Glutamatergic neuron (in vitro differentiated cells): ENCODE results near the gene KCNG2. TPM values are rescaled to one million over a fixed set of nuclear protein-coding genes. Genes with fewer than 3 reads are reported as not detected.

Source experiments
- DNase-seq: peaks from one replicate; pipeline ENCODE4 v3.0.0; 2022
- H3K27ac Mint-ChIP-seq: one replicate; pipeline ENCODE4 v1.8.0; 2020; ENCODE audit warnings: mild to moderate bottlenecking, mixed read lengths, inconsistent platforms; ENCODE audit not compliant: unreplicated experiment
- H3K27me3 Mint-ChIP-seq: one replicate; pipeline ENCODE4 v1.8.0; 2020; ENCODE audit warnings: mild to moderate bottlenecking, moderate library complexity, mixed read lengths, inconsistent platforms; ENCODE audit not compliant: unreplicated experiment
- H3K36me3 Mint-ChIP-seq: one replicate; pipeline ENCODE4 v1.8.0; 2020; ENCODE audit warnings: mild to moderate bottlenecking, mixed read lengths, inconsistent platforms; ENCODE audit not compliant: unreplicated experiment
- H3K4me1 Mint-ChIP-seq: one replicate; pipeline ENCODE4 v1.8.0; 2020; ENCODE audit warnings: mild to moderate bottlenecking, low read depth, mixed read lengths, inconsistent platforms; ENCODE audit not compliant: unreplicated experiment
- H3K4me3 Mint-ChIP-seq: one replicate; pipeline ENCODE4 v1.8.0; 2020; ENCODE audit warnings: mild to moderate bottlenecking, mixed read lengths, inconsistent platforms; ENCODE audit not compliant: unreplicated experiment
- H3K9me3 Mint-ChIP-seq: one replicate; pipeline ENCODE4 v1.8.0; 2020; ENCODE audit warnings: mild to moderate bottlenecking, moderate library complexity, mixed read lengths, inconsistent platforms; ENCODE audit not compliant: unreplicated experiment
- CTCF ChIP-seq: fragments of 200-600 bp; sonication (generic); IDR thresholded peaks from one replicate; pipeline ENCODE4 v1.5.0; 2021; ENCODE audit not compliant: partially characterized antibody, unreplicated experiment
- total RNA-seq: library from RNA; stranded (reverse); fragmentation: NEBNext Ultra II Directional; extraction: Animal tissue kit (Norgen Biotek cat#: 25700); gene quantifications from one replicate; pipeline ENCODE4 v1.2.1, GENCODE V29; 2021; ENCODE audit not compliant: unreplicated experiment

The KCNG2 gene
- total RNA-seq, 1 donor from 2014 or later: 1.6 TPM

- peaks cover 16% of the 10 kb centered on the region for H3K36me3 Mint-ChIP-seq
- TF ChIP-seq CTCF: no peak
- DNase-seq: no peak
- peaks cover 30% of the 10 kb centered on the region for H3K4me1 Mint-ChIP-seq
- no peak overlapping the region for H3K4me3 Mint-ChIP-seq
- H3K9me3 Mint-ChIP-seq: peaks cover 21% of the 10 kb centered on the region
- no peak overlapping the region for H3K27ac Mint-ChIP-seq
- peaks cover 12% of the 10 kb centered on the region for H3K27me3 Mint-ChIP-seq
Observed at GRCh38 chr18:79795446-79795845, 2.3 kb upstream of the KCNG2 start.

DNA sequence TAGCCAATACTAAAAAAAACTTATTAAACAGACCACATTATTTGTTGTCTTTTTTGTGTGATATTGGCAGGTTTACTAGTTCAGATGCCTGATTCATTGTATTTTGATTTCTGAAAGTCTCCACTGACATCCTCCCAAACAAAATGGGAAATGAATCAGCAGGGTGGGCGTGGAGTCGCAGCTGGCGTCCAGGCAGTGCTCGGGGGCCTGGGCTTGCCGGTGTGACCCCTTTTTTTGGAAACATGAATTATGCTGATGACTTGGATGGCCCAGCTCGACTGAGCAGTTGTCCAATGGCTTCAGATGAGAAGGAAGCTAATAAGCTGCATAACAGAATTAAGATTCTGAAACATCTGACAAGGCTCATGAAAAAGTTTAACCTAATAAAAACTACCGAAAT is 1.7 kb upstream of the KCNG2 start:
- H3K27me3 Mint-ChIP-seq: peaks cover 12% of the 10 kb centered on the region
- DNase-seq: no peak
- H3K4me1 Mint-ChIP-seq: peaks cover 29% of the 10 kb centered on the region
- peaks cover 16% of the 10 kb centered on the region for H3K36me3 Mint-ChIP-seq
- peaks cover 19% of the 10 kb centered on the region for H3K9me3 Mint-ChIP-seq
- no peak for TF ChIP-seq CTCF
- no peak overlapping the region for H3K4me3 Mint-ChIP-seq
- no peak overlapping the region for H3K27ac Mint-ChIP-seq

GRCh38 chr18:79796531-79797405 is 970 bp upstream of the KCNG2 start:
- peaks cover 12% of the 10 kb centered on the region for H3K27me3 Mint-ChIP-seq
- peaks cover 25% of the 10 kb centered on the region for H3K4me1 Mint-ChIP-seq
- TF ChIP-seq CTCF: no peak
- peak overlapping the region; percentile 93 for H3K4me3 Mint-ChIP-seq
- peak overlapping the region; percentile 69 for H3K27ac Mint-ChIP-seq
- DNase-seq: peak; percentile 71
- H3K36me3 Mint-ChIP-seq: peaks cover 16% of the 10 kb centered on the region
- peaks cover 18% of the 10 kb centered on the region for H3K9me3 Mint-ChIP-seq

DNA sequence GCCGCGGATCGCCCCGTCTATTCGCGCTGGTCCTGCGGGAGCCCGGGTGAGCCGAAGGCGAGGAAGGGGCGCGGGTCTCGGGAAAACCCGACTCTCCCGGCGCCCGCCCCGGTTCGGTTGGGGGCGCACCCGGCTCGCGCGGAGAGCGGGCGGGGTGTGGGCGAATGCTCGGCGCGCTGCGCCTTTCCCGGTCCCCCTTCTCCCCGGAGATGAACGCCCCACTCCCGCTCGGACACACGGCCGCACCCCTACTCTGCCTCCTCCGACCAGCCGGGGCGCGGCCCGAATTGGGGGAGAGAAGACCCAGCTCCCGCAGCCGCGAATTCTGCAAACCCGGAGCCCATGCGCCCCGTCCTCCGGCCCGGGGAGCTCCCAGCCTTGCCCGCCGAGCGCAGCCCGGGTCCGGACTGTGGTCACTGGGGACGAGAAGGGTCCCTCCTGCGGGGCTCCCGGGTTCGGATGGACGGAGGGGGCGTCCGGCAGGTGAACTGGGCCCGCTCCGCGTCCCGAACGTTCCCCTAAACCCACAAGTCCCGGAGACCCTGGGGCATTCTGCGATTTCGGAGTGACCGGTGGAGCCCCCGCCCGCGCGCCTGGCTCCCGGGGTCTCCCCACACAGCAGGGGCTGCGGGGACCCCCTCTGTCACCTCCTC is 734 bp downstream of the KCNG2 start:
- Mint-ChIP-seq H3K27me3 (peaks cover 12% of the 10 kb centered on the region), H3K4me1 (peaks cover 26% of the 10 kb centered on the region), H3K36me3 (peaks cover 20% of the 10 kb centered on the region), H3K27ac (no peak overlapping the region), H3K9me3 (peaks cover 20% of the 10 kb centered on the region), H3K4me3 (peak overlapping the region; percentile 81)
- DNase-seq: no peak
- TF ChIP-seq CTCF: no peak

DNA sequence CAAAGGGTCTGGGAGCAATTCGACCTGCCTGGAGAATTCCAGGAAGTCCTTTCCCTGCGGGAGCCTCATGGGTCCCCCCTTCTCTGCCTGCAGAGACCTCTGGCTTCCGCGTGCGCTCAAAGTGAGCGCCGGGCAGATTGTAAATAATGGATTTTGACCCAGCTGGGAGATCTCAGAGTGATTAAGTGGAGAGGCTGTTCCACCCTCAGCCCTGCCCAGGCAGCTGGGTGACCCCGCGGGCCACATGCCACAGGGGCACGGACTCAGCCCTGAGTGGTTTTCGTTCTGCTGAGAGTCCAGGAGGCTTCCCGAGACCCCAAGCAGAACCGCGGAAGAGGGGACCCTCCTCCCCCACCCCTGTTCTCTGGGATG is 1.2 kb downstream of the KCNG2 start:
- peak; percentile 62 for DNase-seq
- Mint-ChIP-seq H3K27me3 (peaks cover 12% of the 10 kb centered on the region), H3K27ac (peak overlapping the region; percentile 11), H3K4me1 (peaks cover 26% of the 10 kb centered on the region), H3K36me3 (peaks cover 20% of the 10 kb centered on the region), H3K9me3 (peaks cover 20% of the 10 kb centered on the region), H3K4me3 (peak overlapping the region; percentile 81)
- no peak for TF ChIP-seq CTCF
